Fibroblast of upper back skin (primary cell): ENCODE measurements around the gene MRPS12.
"Not testable (repeated sequence)": the region's sequence is repeated elsewhere in the genome, so short reads cannot be mapped to it uniquely, and the experiment has no call there.

Experiments
- DNase-seq: peaks from one replicate; pipeline ENCODE4 v3.0.0-alpha.2; 2013

The MRPS12 gene

DNA sequence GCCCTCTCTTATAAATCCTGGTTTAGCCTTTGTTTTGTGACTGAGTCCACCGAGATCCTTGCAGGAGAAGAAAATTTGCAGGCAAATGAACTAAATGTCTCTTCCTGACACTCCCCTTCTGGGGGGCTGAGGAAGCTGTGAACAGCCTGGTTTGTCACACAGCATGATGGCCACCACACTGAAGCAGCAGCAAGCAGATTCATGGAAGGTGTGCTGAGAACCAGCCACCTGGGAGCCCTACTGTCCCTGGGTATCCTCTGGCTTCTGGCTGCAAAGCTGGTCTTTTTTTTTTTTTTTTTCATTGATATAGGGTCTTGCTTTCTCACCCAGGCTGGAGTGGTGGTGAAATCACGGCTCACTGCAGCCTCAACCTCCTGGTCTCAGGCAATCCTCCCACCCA, 11.2 kb downstream of the MRPS12 start:
- no peak for DNase-seq

DNA sequence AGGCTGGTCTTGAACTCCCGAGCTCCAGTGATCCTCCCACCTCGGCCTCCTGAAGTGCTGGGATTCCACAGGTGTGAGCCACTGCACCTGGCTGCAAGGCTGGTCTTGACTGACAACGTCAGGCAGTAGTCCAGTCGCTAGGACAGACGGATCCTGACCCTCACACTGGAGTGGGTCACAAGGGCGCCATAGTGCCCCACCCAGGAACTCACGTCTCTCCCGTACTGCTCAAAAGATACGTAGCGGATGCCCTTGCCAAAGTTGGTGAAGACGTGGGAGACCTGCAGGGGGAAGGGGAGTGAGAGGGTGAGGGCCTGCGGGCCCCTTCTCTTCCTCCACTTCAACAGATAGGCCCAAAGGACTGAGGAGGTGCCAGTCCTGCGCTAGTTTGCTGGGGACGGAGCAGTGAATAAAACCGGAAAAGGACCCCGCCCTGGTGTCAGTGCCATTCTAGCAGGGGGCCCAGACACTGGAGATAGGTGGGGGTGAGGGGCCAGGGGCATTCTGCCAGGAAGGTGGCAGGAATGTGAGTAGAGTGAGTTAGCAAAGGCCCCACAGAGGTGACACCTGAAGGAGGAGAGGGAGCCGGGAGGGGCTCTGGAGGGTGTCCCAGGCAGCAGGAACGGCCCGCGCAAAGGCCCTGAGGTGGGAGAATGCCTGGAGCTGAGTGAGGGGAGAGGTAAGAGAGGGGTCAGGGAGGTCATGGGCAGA, 11.9 kb downstream of the MRPS12 start:
- no peak for DNase-seq

DNA sequence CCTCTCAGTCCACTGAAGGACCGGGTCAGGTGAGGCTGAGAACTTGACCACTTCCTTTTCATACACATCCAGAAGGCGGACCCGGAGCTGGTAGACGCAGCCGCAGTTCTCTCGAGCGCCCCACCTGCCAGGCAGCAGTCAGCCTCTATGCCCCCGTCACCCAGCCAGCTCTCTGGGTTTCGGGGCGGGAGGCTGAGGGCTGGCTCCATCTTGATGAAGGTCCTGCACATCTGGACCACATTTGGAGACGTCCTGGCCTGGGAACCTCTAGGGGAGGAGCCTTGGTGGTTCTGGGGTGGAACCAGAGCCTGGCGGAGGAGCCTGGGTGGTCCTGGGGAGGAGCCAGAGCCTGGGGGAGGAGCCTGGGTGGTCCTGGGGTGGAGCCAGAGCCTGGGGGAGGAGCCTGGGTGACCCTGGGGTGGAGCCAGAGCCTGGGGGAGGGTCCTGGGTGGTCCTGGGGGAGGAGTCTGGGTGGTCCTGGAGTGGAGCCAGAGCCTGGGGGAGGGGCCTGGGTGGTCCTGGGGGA, 14.3 kb downstream of the MRPS12 start:
- no peak for DNase-seq

DNA sequence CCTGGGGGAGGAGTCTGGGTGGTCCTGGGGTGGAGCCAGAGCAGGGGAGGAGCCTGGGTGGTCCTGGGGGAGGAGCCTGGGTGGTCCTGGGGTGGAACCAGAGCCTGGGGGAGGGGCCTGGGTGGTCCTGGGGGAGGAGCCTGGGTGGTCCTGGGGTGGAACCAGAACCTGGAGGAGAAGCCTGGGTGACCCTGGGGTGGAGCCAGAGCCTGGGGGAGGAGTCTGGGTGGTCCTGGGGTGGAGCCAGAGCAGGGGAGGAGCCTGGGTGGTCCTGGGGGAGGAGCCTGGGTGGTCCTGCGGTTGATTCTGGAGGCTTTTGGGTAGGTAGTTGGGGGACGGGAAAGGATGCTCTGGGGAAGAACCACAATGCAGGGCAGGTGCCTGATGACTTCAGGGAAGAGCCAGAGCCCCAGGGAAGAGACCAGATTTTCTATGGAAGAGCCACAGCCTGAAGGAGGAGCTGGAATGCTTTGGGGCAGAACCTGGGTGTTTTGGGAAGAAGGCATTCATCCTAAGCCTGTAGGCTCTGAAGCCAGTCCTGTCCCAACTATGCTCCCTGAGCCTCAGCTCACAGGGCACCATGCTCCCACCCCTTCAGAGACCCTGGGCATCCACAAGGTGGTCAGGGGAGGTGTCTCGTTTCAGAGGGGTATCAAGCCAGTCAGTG, 15.0 kb downstream of the MRPS12 start:
- DNase-seq: no peak

DNA sequence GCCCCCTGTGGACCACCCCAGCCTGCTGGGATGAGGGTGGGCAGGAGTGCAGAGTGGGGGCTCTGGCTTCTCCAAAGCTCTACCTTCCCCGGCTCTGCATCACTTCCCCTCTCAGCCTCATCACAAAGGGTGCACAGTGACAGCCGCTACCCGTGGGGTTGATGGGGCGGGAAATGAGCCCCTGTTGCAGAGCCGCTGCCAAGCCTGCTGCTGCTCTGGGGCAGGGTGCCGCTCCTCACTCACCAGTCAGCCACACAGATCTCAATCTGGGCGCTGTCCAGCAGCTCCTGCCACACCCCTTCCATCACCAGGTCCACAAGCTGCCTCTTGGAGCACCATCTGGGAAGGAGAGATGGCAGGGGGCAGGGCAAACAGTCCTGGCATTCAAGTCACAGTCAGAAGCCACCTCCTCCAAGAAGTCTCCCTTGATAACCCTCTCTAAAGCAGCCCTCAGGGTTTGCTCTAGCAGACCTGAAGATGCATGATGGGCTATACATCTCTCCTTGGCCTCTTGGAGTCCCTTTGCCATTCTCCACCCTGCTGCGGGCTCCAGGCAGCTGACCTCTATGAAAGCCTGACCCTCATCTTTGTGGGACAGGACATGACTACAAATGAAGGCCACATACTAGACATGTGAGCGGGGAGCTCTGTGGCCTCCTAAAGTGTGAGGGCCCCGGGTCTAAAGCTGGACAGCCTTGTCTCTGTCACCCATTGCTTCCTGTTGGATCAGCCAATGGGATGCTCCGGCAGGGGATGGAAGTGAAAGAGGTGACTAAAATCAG, 15.7 kb downstream of the MRPS12 start:
- no peak for DNase-seq

DNA sequence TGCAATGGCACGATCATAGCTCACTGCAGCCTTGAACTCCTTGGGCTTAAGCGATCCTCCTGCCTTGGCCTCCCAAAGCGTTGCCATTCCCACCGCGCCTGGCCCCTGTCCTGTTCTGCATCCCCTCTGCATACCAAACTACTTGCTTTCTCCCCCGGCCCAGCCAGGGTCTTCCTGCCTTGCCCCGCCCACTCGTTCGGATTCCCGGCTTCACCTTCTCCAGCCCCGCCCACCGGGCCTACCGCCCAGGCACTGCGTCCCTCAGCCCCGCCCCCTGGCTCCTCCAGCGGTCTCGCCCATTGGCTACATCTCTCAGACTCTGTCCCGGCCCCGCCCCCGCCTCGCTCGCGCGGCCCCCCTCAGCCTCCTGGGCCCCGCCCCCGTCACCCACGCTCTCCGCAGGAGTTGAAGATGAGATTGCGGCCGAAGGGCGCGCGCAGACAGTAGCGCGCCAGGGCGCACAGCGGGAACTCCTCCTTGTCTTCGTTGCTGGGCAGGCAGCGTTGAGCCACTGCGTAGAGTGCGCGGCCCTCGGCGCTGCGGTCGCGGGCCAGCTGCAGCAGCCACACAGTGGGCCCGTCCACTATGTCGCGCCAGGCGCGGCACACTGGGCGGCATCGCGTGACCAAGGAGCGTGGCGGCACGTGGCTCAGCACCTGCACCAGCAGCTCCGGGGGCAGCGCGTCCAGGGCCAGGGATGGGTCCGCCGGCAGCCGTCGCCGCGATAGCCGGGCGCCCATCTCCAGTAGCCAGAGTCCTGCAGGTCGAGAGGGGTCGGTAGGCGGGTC, 19.0 kb downstream of the MRPS12 start:
- DNase-seq: peak; percentile 77

DNA sequence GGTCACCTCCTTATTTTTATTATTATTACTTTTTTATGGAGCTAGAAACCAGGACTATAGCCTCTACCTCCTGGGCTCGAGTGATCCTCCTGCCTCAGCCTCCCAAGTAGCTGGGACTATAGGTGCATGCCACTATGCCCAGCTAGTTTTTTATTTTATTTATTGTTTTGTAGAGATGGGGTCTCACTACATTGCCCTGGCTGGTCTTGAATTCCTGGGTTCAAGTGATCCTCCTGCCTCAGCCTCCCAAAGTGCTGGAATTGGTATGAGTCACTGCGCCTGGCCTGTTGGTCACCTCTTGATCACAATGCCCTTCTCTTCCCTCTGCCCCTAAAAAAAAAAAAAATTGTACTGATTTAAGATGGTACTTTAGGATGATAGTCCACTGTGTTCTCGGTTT, 20.4 kb downstream of the MRPS12 start:
- no peak for DNase-seq

DNA sequence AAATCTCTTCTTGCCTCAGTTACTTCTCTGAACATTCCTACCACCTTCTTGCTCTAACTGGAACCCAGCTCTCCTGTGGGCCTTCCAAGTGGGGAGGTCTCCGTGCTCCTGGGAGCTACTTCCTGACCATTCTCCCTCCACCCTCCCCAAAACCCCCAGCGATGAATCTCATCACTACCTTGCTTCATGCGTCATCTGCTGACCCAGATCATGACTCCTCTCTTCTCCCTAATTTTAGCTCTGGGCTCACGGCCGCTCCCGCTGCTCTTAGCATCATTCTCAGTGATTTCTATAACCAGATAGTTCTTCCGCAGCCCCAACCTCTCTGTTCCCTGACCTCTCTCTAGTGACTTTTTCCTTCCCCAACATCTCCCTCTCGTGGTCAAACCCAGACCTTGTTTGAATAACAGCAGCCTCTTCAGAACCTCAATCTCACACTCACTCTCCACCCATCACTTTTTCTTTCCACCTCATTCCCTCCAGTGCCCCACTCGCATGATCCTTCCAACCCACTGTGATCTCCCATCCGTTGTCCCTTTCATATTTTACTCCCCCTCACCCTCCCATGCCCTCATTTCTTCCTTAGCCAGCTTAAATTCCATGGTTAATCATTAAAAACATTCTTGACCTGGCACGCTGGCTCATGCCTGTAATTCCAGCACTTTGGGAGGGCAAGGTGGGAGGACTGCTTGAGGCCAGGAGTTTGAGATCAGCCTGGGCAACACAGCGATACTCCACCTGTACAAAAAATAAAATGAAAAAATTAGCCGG, 21.8 kb downstream of the MRPS12 start:
- no peak for DNase-seq

DNA sequence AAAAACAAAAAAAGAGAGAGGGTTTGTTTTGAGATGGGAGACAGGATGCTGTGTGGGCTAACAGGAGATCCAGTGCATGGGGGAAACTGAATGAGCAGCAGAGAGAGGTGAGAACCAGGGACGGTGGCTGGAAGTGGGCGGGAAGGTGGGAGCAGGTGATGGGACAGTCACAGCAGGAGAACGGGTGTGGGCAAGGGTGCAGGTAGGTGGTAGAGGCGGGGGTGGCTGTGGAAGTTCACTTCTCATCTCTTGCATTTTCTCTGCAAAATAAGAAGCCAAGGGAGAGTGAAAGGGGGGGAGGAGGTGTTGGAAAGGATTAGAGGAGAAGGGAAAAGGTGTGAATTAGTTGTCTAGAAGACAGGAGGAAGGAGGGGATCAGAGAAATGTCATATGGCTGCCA, 22.9 kb downstream of the MRPS12 start:
- DNase-seq: no peak

DNA sequence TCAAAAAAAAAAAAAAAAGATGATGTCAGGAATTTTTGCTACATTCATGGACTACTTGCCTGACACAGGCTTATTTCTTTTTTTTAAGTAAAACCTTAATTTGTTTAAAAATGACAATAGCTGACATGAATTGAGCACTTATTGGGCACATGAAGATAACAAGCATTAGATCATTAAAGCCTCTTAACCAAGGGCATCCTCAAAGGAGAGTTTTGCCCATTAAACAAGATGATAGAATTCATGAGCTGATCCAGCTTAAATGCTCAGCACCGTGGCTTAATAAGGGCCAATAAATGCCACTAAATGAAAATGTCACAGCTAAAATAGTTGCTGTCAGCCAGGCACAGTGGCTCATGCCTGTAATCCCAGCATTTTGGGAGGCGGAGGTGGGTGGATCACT, 25.5 kb downstream of the MRPS12 start:
- no peak for DNase-seq

DNA sequence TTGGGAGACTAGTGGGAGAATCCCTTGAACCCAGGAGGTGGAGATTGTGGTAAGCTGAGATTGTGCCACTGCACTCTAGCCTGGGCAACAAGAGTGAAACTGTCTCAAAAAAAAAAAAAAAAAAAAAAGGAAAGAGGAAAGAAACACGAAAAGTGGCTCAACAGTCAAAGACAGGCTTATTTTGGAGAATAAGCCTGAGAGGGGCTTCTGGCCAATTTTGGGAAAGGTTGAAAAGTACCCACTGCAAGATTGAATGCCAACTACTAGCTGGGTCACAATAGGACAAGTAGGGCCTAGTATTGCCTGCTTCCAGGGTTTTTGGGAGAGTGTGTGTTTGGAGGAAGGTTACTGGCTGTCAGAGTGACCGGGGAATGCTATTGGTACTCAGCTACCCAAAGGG, 27.6 kb downstream of the MRPS12 start:
- DNase-seq: no peak

DNA sequence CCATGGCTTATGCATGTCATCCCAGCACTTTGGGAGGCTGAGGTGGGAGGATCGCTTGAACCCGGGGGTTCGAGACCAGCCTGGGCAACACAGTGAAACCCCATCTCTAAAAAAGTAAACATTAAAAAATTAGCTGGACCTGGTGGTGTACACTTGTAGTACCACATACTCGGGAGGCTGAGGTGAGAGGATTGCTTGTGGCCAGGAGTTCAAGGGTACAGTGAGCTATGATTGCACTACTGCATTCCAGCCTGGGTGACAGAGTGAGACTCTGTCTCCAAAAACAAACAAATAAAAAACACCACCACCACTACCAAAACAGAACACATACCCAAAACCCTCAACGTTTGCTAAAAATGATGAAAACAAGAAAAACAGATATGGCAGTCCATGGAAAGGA, 28.9 kb downstream of the MRPS12 start:
- DNase-seq: no peak

DNA sequence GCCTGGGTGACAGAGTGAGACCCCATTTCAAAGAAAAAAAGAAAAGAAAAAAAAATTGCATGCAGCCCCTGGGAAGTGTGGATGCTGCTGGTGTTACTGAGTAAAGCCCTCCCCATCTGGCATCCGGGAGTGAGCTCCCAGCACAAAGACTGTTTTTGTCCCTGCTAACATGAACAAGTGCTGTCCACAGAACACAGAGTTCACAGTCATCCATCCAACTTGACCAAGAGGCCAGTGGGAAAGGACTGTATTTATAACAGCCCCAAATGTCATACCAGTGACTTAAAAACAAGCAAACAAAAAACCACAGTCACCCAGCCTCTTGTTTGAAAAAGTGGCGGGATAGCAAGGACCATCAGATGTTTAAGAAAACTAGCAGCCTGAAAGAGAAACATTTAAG, 34.0 kb downstream of the MRPS12 start:
- DNase-seq: no peak

DNA sequence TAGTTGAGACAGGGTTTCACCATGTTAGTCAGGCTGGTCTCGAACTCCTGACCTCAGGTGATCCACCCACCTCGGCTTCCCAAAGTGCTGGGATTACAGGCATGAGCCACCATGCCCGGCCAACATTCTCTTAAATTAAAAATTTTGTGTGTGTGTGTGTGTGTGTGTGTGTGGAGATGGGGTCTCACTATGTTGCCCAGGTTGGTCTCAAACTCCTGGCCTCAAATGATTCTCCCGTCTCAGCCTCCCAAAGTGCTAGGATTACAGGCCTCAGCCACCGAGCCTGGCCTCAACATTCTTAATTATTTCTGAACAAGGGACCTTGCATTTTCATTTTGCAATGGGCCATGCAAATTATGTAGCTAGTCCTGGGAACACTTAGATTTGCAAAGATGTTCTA, 35.4 kb downstream of the MRPS12 start:
- not testable (repeated sequence) for DNase-seq

DNA sequence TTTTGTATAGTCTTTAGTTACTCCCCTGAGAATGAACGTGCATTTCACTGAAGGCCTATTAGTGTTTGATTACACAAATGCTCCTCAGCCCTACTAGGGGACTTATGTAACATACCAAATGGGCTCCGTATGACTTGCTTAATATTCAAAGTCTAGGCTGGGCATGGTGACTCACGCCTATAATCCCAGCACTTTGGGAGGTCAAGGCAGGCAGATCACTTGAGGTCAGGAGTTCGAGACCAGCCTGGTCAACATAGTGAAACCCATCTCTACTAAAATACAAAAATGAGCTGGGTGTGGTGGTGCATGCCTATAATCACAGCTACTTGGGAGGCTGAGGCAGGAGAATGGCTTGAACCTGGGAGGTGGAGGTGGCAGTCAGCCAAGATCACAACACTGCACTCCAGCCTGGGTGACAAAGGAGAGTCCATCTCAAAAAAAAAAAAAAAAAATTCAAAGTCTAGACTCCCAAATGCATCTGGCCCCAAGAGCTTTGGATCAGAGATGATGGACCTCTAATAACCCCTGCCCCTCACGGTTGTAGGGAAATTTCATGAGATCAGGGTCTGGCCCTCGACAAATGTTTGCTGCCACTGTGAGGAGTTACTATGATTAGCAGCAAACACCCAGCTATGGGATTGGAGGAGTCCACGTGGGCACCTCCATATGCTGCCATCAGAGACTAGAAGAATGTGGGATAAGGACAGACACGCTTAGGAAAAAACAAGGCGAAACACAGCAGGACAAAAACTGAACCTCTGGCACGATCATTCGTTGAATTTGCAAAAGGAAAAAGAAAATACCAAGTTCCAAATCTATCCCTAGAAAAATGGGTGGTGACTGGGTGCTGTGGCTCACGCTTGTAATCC, 40.2 kb downstream of the MRPS12 start:
- no peak for DNase-seq

DNA sequence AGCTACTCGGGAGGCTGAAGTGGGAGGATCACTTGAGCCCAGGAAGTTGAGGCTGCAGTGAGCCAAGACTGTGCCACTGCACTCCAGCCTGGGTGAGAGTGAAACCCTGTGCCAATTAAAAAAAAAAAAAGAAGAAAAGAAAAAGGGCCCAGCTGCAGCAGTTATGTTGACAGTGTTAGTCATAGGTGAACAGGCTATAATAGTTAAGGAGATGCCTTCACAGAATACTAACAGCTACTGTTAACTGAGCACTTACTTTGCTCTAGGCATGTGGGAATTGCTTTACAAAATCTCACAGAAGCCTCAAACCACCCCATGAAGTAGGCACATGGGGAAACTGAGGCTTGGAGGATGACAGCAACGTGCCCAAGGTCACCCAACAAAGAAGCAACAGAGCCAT, 40.9 kb downstream of the MRPS12 start:
- DNase-seq: no peak

DNA sequence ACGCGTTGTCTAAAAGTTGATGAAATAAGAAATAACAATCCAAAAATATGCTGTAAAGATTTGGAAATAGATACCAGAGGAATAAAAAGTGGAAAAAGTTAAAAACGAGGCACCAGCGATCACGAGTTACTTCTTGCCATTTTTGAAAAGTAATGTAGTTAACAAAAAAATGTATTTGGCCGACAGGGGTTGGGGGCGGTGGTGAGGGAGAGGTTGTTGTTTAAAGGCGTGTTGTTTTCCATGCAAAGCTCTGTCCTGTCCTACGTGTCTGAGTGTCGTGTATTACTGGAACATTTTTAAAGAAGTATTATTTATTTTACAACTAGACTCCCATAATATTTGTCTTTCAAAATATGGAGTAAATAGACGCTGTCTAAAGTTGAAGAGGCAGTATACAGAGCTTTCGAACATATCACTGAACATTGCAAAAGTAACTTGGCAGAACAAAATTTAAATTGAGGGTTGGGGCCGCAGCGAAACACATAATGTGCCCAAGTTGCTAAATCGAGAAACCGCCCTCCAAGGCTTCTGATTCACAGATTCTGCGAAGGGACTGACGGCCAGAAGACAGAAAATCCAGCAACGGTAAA, 44.0 kb downstream of the MRPS12 start:
- DNase-seq: no peak

DNA sequence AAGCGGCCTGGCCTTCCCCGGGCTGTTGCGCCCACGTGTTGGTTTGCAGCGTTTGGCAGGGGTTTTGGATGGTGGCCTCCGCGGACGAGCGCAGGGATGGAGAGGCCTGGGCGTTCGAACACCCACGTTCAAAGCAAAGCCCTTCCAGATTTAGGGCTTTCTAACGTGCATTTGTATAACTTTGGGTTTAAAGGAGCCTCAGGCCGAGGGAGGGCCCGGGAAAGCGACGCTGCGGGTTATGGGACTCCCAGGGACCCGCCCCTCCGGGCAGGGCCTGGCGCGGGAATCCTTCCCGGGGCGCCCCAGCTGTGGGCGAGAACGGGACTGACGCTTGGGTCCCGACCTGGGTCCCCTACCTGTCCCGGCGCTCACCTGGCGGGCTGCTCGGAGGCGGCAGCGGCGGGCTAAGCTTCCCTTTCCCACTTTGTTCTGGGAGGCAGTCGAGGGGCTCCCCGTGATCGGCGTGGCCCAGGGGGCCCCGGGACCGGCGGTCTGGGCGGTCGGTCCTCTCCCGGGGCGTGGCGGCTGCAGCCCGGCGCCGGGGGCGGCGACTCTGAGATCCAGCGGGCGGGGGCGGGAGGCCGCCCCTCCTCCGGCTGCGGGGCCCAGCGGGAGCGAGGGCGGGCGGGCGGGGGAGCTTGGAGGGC, 44.6 kb downstream of the MRPS12 start, which contains the start of gene FBXO17:
TSS of gene FBXO17 (minus strand) at position 529 of the 647 bp plus-strand sequence. CDS start 25,423 bp downstream, outside the sequence.
- peak; percentile 64 for DNase-seq

DNA sequence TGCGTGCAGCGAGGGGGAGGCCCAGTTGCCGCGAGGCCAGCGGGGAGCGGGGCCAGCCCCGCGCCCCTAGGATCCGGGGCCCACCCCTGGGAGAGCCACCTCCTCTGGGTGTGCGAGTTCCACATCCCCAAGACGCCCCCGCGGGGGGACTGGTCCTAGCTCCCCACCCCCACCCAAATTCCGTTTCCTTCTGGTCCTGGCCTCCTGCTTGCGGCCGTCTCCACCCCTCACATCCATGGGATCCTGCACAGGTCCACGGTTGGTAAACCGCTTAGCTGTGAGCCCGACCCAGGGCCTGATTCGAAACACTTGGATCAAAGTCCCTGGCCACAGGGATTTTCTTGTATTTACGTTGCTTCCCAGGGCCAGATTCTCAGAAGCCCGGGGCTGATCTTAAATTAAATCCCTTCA, 45.1 kb downstream of the MRPS12 start:
- no peak for DNase-seq
